HL-60 (cell line): ENCODE measurements around the gene HNRNPR.

ENCODE experiments used
- DNase-seq, 2 experiments: peaks; one replicate each; pipeline ENCODE4 v3.0.0-alpha.2; 2010 to 2020; ENCODE audit warnings: low read depth in 1 of 2, low spot score in 1 of 2
- H3K27ac ChIP-seq: fragments of 250-450 bp; sonication (Bioruptor Pico); replicated peaks from 2 replicates; pipeline ENCODE4 v1.5.1; 2020; ENCODE audit warnings: mild to moderate bottlenecking, moderate library complexity
- H3K27me3 ChIP-seq: fragments of 250-450 bp; sonication (Bioruptor Pico); 2 replicates; pipeline ENCODE4 v1.5.1; 2021; ENCODE audit warnings: mild to moderate bottlenecking, moderate library complexity; ENCODE audit not compliant: insufficient read depth, poor library complexity, severe bottlenecking
- H3K4me3 ChIP-seq: replicated peaks from 2 replicates; pipeline ENCODE4 v1.5.1; 2011; ENCODE audit warnings: mild to moderate bottlenecking, control low read depth, low read length; ENCODE audit not compliant: insufficient read depth
- CTCF ChIP-seq: IDR thresholded peaks from one replicate; pipeline ENCODE4 v1.5.1; 2011; ENCODE audit warnings: low read length, control low read depth, inconsistent platforms; ENCODE audit not compliant: insufficient read depth
- GABPA ChIP-seq: IDR thresholded peaks from 2 replicates; pipeline ENCODE4 v1.6.1; 2012; ENCODE audit warnings: low read depth
- POLR2AphosphoS5 ChIP-seq: IDR thresholded peaks from 2 replicates; pipeline ENCODE4 v1.6.1; 2012; ENCODE audit warnings: low read depth
- REST ChIP-seq: IDR thresholded peaks from 2 replicates; pipeline ENCODE4 v1.6.1; 2012; ENCODE audit warnings: low read depth; ENCODE audit not compliant: insufficient replicate concordance
- SPI1 ChIP-seq: IDR thresholded peaks from 2 replicates; pipeline ENCODE4 v1.6.1; 2012; ENCODE audit warnings: low read depth, mild to moderate bottlenecking, borderline replicate concordance

Gene HNRNPR

GRCh38 chr1:23389837-23390321, 45.8 kb upstream of the HNRNPR start:
- Histone ChIP-seq H3K27ac (no peak overlapping the region), H3K4me3 (no peak overlapping the region), H3K27me3 (no peaks in the 10 kb centered on the region)
- peak in 1 of 2 experiments; percentile 30 for DNase-seq
- TF ChIP-seq POLR2AphosphoS5 (no peak), REST (no peak), SPI1 (no peak), GABPA (no peak), CTCF (no peak)

GRCh38 chr1:23387494-23387893, 43.4 kb upstream of the HNRNPR start:
- no peak for TF ChIP-seq GABPA
- no peak for TF ChIP-seq CTCF
- no peak for TF ChIP-seq REST
- no peak for TF ChIP-seq POLR2AphosphoS5
- no peak for TF ChIP-seq SPI1
- no peaks in the 10 kb centered on the region for H3K27me3 ChIP-seq
- H3K27ac ChIP-seq: no peak overlapping the region
- no peak for DNase-seq
- H3K4me3 ChIP-seq: no peak overlapping the region

- H3K27me3 ChIP-seq: no peaks in the 10 kb centered on the region
- TF ChIP-seq SPI1 (no peak), GABPA (no peak), POLR2AphosphoS5 (no peak), CTCF (no peak), REST (no peak)
These were observed 41.1 kb upstream of the HNRNPR start for GRCh38 chr1:23385119-23385621.

More at GRCh38 chr1:23385119-23385621, 41.1 kb upstream of the HNRNPR start:
- H3K4me3 ChIP-seq: no peak overlapping the region
- no peak overlapping the region for H3K27ac ChIP-seq
- DNase-seq: no peak
